DND-41 (cell line): ENCODE data around the gene PBRM1.

Experiments used
- ATAC-seq: fragments of 200-7000 bp; cut with Tn5 transposase; 3 replicates; pipeline ENCODE4 v1.9.1; 2021; ENCODE audit warnings: low read depth; ENCODE audit not compliant: insufficient read depth
- DNase-seq: peaks from one replicate; pipeline ENCODE4 v3.0.0-alpha.2; 2020
- H2AFZ ChIP-seq: 2 replicates; pipeline ENCODE4 v1.6.0; 2012; ENCODE audit warnings: low read depth, low read length
- H3K27ac ChIP-seq: 2 replicates; pipeline ENCODE4 v1.5.1; 2012; ENCODE audit warnings: low read length, inconsistent platforms
- H3K27me3 ChIP-seq: fragments of 200-600 bp; sonication (generic); 2 replicates; pipeline ENCODE4 v1.6.0; 2012; ENCODE audit warnings: low read length, mild to moderate bottlenecking, inconsistent platforms; ENCODE audit not compliant: insufficient read depth, poor library complexity
- H3K36me3 ChIP-seq: 2 replicates; pipeline ENCODE4 v1.5.1; 2012; ENCODE audit warnings: low read length, inconsistent platforms; ENCODE audit not compliant: insufficient read depth
- H3K4me1 ChIP-seq: 2 replicates; pipeline ENCODE4 v1.5.1; 2012; ENCODE audit warnings: mild to moderate bottlenecking, low read length; ENCODE audit not compliant: insufficient read depth
- H3K4me2 ChIP-seq: 2 replicates; pipeline ENCODE4 v1.6.0; 2012; ENCODE audit warnings: mild to moderate bottlenecking, moderate library complexity, low read length, inconsistent platforms; ENCODE audit not compliant: insufficient read depth
- H3K4me3 ChIP-seq, 2 experiments: fragments of 200-600 bp in 1 of 2; shearing (Covaris generic) in 1 of 2; 2 replicates each; pipeline ENCODE4 v1.5.1; 2012 to 2016; ENCODE audit warnings: inconsistent platforms in 2 of 2, low read length in 2 of 2, mild to moderate bottlenecking in 2 of 2, low read depth in 1 of 2, moderate library complexity in 1 of 2
- H3K79me2 ChIP-seq: 2 replicates; pipeline ENCODE4 v1.6.0; 2012; ENCODE audit warnings: low read length, inconsistent platforms; ENCODE audit not compliant: insufficient read depth
- H3K9ac ChIP-seq: 2 replicates; pipeline ENCODE4 v1.6.0; 2012; ENCODE audit warnings: low read depth, mild to moderate bottlenecking, inconsistent platforms, low read length, moderate library complexity
- H3K9me3 ChIP-seq: 2 replicates; pipeline ENCODE4 v1.5.1; 2012; ENCODE audit warnings: low read length, moderate library complexity, mild to moderate bottlenecking, inconsistent platforms; ENCODE audit not compliant: insufficient read depth, severe bottlenecking
- H4K20me1 ChIP-seq: 2 replicates; pipeline ENCODE4 v1.6.0; 2012; ENCODE audit warnings: low read length; ENCODE audit not compliant: insufficient read depth
- EZH2 ChIP-seq: IDR thresholded peaks from 3 replicates; pipeline ENCODE4 v1.6.1; 2012; ENCODE audit warnings: borderline replicate concordance, low read depth, mild to moderate bottlenecking, moderate library complexity, low read length, inconsistent platforms; ENCODE audit not compliant: severe bottlenecking
- TF ChIP-seq, protein P1 (sequence below): IDR thresholded peaks from 2 replicates; pipeline ENCODE4 v1.5.1; 2012; ENCODE audit warnings: borderline replicate concordance, low read length, moderate library complexity, mild to moderate bottlenecking; ENCODE audit not compliant: poor library complexity, severe bottlenecking; ENCODE audit errors: extremely low read depth

The PBRM1 gene

DNA sequence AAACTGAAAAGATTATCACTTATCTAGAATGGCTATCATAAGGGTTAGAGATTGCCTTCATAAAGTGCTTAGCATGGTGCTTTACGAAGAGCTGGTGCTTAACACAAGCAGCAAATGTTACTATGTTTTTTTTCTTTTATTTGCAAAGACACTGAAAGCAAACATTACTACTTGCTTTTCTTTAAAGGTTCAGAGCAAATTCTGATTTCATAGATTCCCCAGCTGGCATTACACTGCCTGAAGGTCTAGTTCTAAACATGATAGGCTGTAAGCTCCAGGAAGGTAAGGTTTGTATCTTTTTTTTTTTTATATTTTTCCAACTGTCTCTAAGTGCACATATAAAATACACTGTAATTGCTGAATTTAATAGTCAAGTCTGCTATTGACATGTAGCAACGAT is 77.4 kb downstream of the PBRM1 start:
- H3K27me3 ChIP-seq, result no peaks in the 10 kb centered on the region
- H2AFZ ChIP-seq, result no peak overlapping the region
- TF ChIP-seq, protein P1, sequence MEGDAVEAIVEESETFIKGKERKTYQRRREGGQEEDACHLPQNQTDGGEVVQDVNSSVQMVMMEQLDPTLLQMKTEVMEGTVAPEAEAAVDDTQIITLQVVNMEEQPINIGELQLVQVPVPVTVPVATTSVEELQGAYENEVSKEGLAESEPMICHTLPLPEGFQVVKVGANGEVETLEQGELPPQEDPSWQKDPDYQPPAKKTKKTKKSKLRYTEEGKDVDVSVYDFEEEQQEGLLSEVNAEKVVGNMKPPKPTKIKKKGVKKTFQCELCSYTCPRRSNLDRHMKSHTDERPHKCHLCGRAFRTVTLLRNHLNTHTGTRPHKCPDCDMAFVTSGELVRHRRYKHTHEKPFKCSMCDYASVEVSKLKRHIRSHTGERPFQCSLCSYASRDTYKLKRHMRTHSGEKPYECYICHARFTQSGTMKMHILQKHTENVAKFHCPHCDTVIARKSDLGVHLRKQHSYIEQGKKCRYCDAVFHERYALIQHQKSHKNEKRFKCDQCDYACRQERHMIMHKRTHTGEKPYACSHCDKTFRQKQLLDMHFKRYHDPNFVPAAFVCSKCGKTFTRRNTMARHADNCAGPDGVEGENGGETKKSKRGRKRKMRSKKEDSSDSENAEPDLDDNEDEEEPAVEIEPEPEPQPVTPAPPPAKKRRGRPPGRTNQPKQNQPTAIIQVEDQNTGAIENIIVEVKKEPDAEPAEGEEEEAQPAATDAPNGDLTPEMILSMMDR, result no peak
- no peak for TF ChIP-seq EZH2
- ATAC-seq, result no peak
- no peak overlapping the region for H3K4me3 ChIP-seq
- H3K9me3 ChIP-seq, result peaks cover 3% of the 10 kb centered on the region
- H3K36me3 ChIP-seq, result peaks cover 96% of the 10 kb centered on the region
- peaks cover 37% of the 10 kb centered on the region for H3K79me2 ChIP-seq
- no peaks in the 10 kb centered on the region; the same call in 1 of the 2 replicates for H4K20me1 ChIP-seq
- no peak overlapping the region for H3K9ac ChIP-seq
- no peak overlapping the region for H3K4me2 ChIP-seq
- H3K4me1 ChIP-seq, result no peaks in the 10 kb centered on the region
- no peak overlapping the region for H3K27ac ChIP-seq
- no peak for DNase-seq

DNA sequence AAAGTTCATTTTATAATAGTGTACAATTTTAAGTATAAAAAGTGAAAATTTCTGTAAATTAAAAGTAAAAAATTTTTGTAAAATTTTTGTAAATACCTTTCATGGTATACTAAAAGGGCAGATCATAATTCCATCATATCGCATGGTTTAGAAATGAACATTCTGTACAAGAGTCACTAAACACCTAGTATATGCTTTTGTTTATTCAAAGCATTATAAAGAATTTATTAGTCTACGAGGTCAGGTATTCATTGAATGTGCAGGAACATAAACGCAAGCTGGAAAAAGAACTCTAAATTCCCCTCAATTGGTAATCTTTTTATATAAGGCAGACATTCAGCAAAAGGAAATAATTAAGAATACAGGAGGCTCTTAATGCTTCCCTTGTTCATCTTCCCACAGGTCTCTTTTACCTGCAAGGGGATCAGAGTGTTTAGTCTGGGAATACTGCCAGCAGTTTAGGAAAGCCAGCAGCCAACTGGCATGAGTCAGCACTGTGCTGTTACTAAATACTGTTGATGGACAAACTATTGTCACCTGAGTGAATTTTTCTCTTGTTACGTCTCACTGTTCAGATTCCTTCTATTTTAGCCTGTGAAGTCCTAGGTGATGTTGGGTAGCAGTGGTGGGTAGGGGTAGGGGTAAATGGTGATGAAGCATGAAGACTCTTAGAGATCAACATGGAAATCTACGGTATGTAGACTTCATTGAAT is 79.2 kb downstream of the PBRM1 start:
- Histone ChIP-seq H3K79me2 (peaks cover 37% of the 10 kb centered on the region), H3K4me1 (no peaks in the 10 kb centered on the region), H3K4me2 (no peak overlapping the region), H4K20me1 (no peaks in the 10 kb centered on the region; the same call in 1 of the 2 replicates), H3K27ac (no peak overlapping the region), H3K9ac (no peak overlapping the region), H2AFZ (no peak overlapping the region), H3K36me3 (peaks cover 98% of the 10 kb centered on the region), H3K9me3 (peaks cover 11% of the 10 kb centered on the region), H3K4me3 (no peak overlapping the region), H3K27me3 (no peaks in the 10 kb centered on the region)
- no peak for TF ChIP-seq EZH2
- TF ChIP-seq, protein P1, result no peak
- DNase-seq, result no peak
- no peak for ATAC-seq

- Histone ChIP-seq H2AFZ (no peak overlapping the region), H3K79me2 (peaks cover 3% of the 10 kb centered on the region; the same call in 1 of the 2 replicates), H3K36me3 (peaks cover 87% of the 10 kb centered on the region), H3K9ac (no peak overlapping the region), H3K9me3 (peaks cover 30% of the 10 kb centered on the region), H3K27me3 (no peaks in the 10 kb centered on the region), H3K4me1 (no peaks in the 10 kb centered on the region), H3K27ac (no peak overlapping the region), H4K20me1 (no peaks in the 10 kb centered on the region), H3K4me3 (no peak overlapping the region), H3K4me2 (no peak overlapping the region)
- TF ChIP-seq, protein P1, result no peak
- no peak for TF ChIP-seq EZH2
- DNase-seq (no peak), ATAC-seq (no peak)
Observed at GRCh38 chr3:52600258-52600657, 85.5 kb downstream of the PBRM1 start.
